Tibial nerve (tissue), 4 donors: Measurements from ENCODE around the gene MEN1. TPM values are rescaled to one million over a fixed set of nuclear protein-coding genes. Genes with fewer than 3 reads are reported as not detected.

Experiments used
- DNase-seq, 2 donors: peaks; one replicate each; pipeline ENCODE4 v3.0.0-alpha.2; 2019; ENCODE audit warnings: low spot score in 2 of 2
- H3K27ac ChIP-seq, 4 donors: fragments of 200-600 bp; sonication (generic) in 3 of 4; one replicate each; pipeline ENCODE4 v1.5.1; 2017 to 2019; ENCODE audit warnings: mild to moderate bottlenecking in 1 of 4
- H3K27me3 ChIP-seq, 2 donors: fragments of 200-600 bp; sonication (generic) in 1 of 2; one replicate each; pipeline versions ENCODE4 v1.5.1 to v1.6.0; 2017 to 2019
- H3K36me3 ChIP-seq, 3 donors: fragments of 200-600 bp; sonication (generic); one replicate each; pipeline ENCODE4 v1.5.1; 2018 to 2019
- H3K4me1 ChIP-seq, 4 donors: fragments of 200-600 bp; sonication (generic) in 3 of 4; one replicate each; pipeline ENCODE4 v1.5.1; 2017 to 2019
- H3K4me3 ChIP-seq, 4 donors: fragments of 200-600 bp; sonication (generic) in 3 of 4; one replicate each; pipeline ENCODE4 v1.5.1; 2017 to 2019; ENCODE audit warnings: mild to moderate bottlenecking in 1 of 4, moderate library complexity in 1 of 4
- H3K9me3 ChIP-seq, 4 donors: fragments of 200-600 bp; sonication (generic) in 3 of 4; one replicate each; pipeline ENCODE4 v1.5.1; 2017 to 2019
- CTCF ChIP-seq, 5 experiments: fragments of 200-600 bp in 3 of 5; fragments of 450-650 bp in 2 of 5; sonication (generic) in 3 of 5; IDR thresholded peaks; one replicate each; pipeline ENCODE4 v1.5.1; 2016 to 2019; ENCODE audit warnings: antibody characterized with exemption in 5 of 5, mild to moderate bottlenecking in 3 of 5, moderate library complexity in 2 of 5
- EP300 ChIP-seq, 2 donors: sonication (generic); formaldehyde crosslinking; IDR thresholded peaks; one replicate each; pipeline ENCODE4 v1.6.1; 2017; ENCODE audit warnings: antibody characterized with exemption in 2 of 2, mild to moderate bottlenecking in 1 of 2
- POLR2A ChIP-seq, 2 donors: fragments of 450-650 bp; IDR thresholded peaks; one replicate each; pipeline ENCODE4 v1.6.1; 2017; ENCODE audit warnings: antibody characterized with exemption in 2 of 2, mild to moderate bottlenecking in 2 of 2, moderate library complexity in 2 of 2
- WGBS, 2 donors: methylation state at CpG; one replicate each; pipeline ENCODE4 v1.1.5; 2018; 5-methylcytosine and 5-hydroxymethylcytosine counted together
- total RNA-seq, 4 donors: library from RNA; depleted of rRNA; stranded (reverse); fragments of >200 nt; gene quantifications; one replicate each; pipeline ENCODE4 v1.1.0, GENCODE V29; 2016

The MEN1 gene
- total RNA-seq, 4 donors from 2014 or later, result 15.3 to 30.9 (median 19.7) TPM

- peaks cover 0 to 5% (median 0%) of the 10 kb centered on the region in 3 donors for H3K36me3 ChIP-seq
- 80 to 83% methylated on average over 12 to 13 of the region's 13 CpGs for WGBS, 2 donors
- no peaks in the 10 kb centered on the region for H3K9me3 ChIP-seq
- TF ChIP-seq EP300 (IDR thresholded peaks at IDR 0.05), result no peak
- no peak for DNase-seq
- no peak overlapping the region for H3K27ac ChIP-seq
- H3K27me3 ChIP-seq, result no peaks in the 10 kb centered on the region
- no peak overlapping the region for H3K4me3 ChIP-seq
- H3K4me1 ChIP-seq, result peaks cover 0 to 21% (median 14%) of the 10 kb centered on the region in 4 donors
Measured at GRCh38 chr11:64755681-64756361, 54.5 kb downstream of the MEN1 start.

- WGBS, 2 donors, result 90 to 92% methylated on average over 19 to 20 of the region's 21 CpGs
- DNase-seq, result no peak
Measured at GRCh38 chr11:64754919-64755662, 55.3 kb downstream of the MEN1 start.

GRCh38 chr11:64754124-64754918 is 56.0 kb downstream of the MEN1 start:
- no peak for DNase-seq
- Histone ChIP-seq H3K9me3 (no peaks in the 10 kb centered on the region), H3K4me1 (peaks cover 0 to 6% (median 2%) of the 10 kb centered on the region in 4 donors), H3K27me3 (no peaks in the 10 kb centered on the region), H3K27ac (no peak overlapping the region), H3K4me3 (no peak overlapping the region), H3K36me3 (peaks cover 0 to 12% (median 0%) of the 10 kb centered on the region in 3 donors)
- TF ChIP-seq CTCF (IDR thresholded peaks at IDR 0.05) (no peak), POLR2A (IDR thresholded peaks at IDR 0.05) (no peak), EP300 (IDR thresholded peaks at IDR 0.05) (no peak)
- 84 to 86% methylated on average over 25 to 26 of the region's 26 CpGs for WGBS, 2 donors

More at GRCh38 chr11:64754919-64755662, 55.3 kb downstream of the MEN1 start:
- TF ChIP-seq CTCF (IDR thresholded peaks at IDR 0.05), result no peak
- no peak for TF ChIP-seq POLR2A (IDR thresholded peaks at IDR 0.05)
- TF ChIP-seq EP300 (IDR thresholded peaks at IDR 0.05), result no peak
- peaks cover 0 to 11% (median 0%) of the 10 kb centered on the region in 3 donors for H3K36me3 ChIP-seq
- no peak overlapping the region for H3K27ac ChIP-seq
- no peaks in the 10 kb centered on the region for H3K27me3 ChIP-seq
- no peaks in the 10 kb centered on the region for H3K9me3 ChIP-seq
- peaks cover 0 to 14% (median 7%) of the 10 kb centered on the region in 4 donors for H3K4me1 ChIP-seq
- no peak overlapping the region for H3K4me3 ChIP-seq

Other genes starting within 250 kb of the MEN1 start
- gene SLC22A12, start 219.3 kb downstream of the MEN1 start, total RNA-seq, result under 1 TPM in 1 of 4 donors, not detected in 3; 0.30 TPM
- gene NRXN2, start 87.4 kb downstream of the MEN1 start, total RNA-seq, result 10 to 100 TPM in 2 of 4 donors, 1 to 10 TPM in 2; 1.7 to 25.5 (median 8.7) TPM
- gene RASGRP2, start 66.4 kb downstream of the MEN1 start, total RNA-seq, result 10 to 100 TPM; 35.4 to 87.0 (median 59.0) TPM
- gene PYGM, start 50.6 kb downstream of the MEN1 start, total RNA-seq, result 10 to 100 TPM in 2 of 4 donors, 1 to 10 TPM in 2; 2.1 to 18.6 (median 9.9) TPM
- 100 to 1,000 TPM; 368 to 416 (median 372) TPM for gene SF1, start 32.0 kb downstream of the MEN1 start, total RNA-seq
- 10 to 100 TPM; 10.6 to 22.2 (median 13.5) TPM for gene MAP4K2, start 7.3 kb downstream of the MEN1 start, total RNA-seq
- gene CDC42BPG, start 34.1 kb upstream of the MEN1 start, total RNA-seq, result under 1 TPM in 3 of 4 donors, not detected in 1; under 0.01 to 0.30 (median 0.21) TPM
- 10 to 100 TPM; 35.2 to 93.9 (median 42.6) TPM for gene EHD1, start 68.1 kb upstream of the MEN1 start, total RNA-seq
- 10 to 100 TPM; 33.0 to 93.6 (median 45.8) TPM for gene ATG2A, start 106.7 kb upstream of the MEN1 start, total RNA-seq
- 10 to 100 TPM; 10.7 to 21.4 (median 20.2) TPM for gene PPP2R5B, start 114.1 kb upstream of the MEN1 start, total RNA-seq
- gene GPHA2, start 125.3 kb upstream of the MEN1 start, total RNA-seq, result not detected
- not detected for gene MAJIN, start 161.6 kb upstream of the MEN1 start, total RNA-seq
- 1 to 10 TPM in 3 of 4 donors, under 1 TPM in 1; 0.63 to 9.6 (median 1.5) TPM for gene BATF2, start 186.4 kb upstream of the MEN1 start, total RNA-seq
- 100 to 1,000 TPM; 174 to 267 (median 193) TPM for gene ARL2, start 203.6 kb upstream of the MEN1 start, total RNA-seq
- gene SNX15, start 216.9 kb upstream of the MEN1 start, total RNA-seq, result 10 to 100 TPM; 17.1 to 33.3 (median 24.2) TPM
- 10 to 100 TPM; 10.6 to 16.3 (median 14.1) TPM for gene SAC3D1, start 230.7 kb upstream of the MEN1 start, total RNA-seq
- 10 to 100 TPM; 18.6 to 38.9 (median 29.1) TPM for gene NAALADL1, start 248.0 kb upstream of the MEN1 start, total RNA-seq